Activated T-cell treated with anti-CD3 and anti-CD28 coated beads, Interleukin-2, amount 50 U/mL, for 1 hour (primary cell): ENCODE data around the gene LRRC36.
A peak's percentile ranks its signal among the peaks of the same experiment; 100 is the strongest.

ENCODE experiments used
- DNase-seq: peaks from one replicate; pipeline ENCODE4 v3.0.0-alpha.2; 2020

LRRC36 gene

DNA sequence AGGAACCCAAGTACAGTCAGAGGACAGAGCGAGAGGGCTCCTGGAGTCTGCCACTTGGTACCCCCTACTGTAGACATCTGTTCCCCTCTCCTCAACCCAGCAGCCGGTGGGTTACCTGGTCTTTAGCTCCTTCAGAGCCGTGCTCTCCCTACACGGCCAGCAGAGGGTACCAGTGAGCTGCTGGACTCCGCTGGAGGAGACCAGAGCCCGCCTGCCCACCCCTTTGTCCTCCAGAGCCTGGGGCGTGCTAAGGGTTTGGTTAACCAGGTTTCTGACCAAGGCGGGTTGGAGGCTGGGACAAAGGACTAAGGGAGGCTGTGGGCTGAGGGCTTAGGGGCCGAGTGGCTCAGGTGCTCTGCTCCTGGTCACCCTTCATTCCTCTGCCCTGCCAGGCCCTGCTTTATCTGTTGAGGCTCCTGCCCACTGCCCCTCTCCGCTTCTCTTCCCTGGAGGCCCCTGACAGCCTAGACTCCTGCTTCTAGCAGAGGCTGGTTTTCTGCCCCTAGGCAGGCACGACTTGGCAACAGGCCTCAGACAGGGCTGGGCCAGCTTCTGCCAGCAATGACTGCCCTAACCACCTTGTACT is 101.6 kb downstream of the LRRC36 start:
- peak; percentile 59 for DNase-seq

DNA sequence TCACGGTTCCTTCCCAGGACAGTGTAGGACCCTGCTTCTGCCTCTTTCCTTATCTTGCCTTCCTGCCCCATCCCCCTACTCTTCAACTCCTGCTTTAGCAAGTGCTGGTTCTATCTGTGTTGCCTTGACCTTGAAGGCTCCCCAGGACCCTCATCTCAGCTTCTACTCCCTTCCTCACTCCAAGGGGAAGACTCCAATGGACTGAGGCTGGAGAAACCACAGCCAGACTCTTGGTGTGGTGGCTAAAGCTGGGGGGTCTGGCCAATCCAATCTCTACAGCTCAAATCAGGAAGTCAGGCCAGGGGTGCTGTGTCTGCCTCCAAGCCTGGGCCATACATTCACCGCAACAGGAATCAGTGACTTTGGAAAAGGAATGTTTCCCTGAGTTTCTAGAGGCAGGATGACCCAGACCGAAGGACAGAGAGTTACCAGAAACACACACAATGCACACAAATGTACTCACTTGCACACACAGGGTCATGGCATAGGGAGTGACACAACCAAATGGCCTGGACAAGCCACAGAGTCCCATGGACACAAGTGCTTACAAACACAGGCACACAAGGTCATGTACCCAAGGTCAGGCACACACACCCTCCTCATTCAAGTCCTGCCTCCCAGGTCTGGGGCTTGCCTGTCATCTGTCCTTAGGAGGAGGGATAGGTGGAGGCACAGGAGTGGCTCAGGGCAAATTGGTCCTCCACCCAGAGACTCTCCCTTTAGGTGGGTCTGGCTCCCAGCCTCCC is 102.6 kb downstream of the LRRC36 start:
- DNase-seq: no peak

DNA sequence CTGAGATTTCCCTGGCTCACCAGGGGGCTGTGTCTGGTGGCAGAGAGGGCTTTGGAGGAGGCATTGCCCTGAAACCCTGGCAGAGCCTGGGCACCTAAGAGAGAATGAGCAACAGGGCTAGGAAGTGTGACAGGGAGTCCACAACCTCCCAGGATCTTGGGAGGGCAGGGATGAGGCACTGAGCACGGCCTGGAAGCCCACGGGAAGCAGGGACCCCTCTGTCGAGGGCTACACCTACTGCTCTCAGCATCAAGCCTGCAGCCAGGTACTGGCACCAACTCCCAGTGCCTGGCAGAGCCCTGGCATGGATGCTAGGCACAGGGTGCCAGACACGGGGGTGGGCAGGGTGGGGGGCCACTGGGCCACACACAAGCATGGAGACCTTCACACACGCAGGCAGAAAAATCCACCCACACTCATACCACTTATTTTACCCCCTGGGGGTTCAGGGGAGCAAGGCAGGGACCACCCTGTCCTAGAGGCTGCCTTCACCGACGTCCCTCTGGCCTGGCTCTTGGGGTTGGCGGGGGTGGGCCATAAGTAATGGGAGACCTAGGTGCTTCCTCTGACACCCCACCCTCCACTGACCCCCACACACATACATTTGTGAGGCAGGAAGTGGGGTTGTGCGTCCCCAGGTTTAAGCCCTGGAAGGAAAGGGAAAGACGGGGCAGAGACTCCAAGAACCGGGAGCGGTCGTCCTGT is 103.3 kb downstream of the LRRC36 start:
- no peak for DNase-seq

DNA sequence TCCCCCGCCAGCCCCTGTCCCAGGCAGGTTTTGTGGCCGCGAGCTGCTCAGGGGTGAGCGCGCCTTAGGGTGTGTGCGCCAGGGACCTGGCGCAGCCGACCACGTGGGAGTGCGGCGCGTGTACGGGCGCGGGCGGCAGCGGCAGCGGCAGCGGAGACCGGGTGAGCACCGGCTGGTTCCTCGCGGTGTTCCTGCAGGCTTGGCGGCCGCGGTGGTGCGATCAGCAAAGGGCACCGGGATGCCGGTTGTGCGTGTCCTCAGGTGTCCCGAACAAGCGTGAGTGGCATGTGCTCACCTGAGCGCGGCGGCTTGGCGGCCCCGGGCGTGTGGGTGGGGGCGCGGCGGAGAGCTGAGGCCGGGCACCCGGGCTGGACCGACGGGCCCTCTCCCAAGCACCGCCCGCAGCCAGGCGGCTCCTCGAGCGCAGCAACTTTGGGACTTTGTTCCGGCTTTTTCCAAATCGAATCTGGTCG is 103.9 kb downstream of the LRRC36 start:
- DNase-seq: peak; percentile 46

DNA sequence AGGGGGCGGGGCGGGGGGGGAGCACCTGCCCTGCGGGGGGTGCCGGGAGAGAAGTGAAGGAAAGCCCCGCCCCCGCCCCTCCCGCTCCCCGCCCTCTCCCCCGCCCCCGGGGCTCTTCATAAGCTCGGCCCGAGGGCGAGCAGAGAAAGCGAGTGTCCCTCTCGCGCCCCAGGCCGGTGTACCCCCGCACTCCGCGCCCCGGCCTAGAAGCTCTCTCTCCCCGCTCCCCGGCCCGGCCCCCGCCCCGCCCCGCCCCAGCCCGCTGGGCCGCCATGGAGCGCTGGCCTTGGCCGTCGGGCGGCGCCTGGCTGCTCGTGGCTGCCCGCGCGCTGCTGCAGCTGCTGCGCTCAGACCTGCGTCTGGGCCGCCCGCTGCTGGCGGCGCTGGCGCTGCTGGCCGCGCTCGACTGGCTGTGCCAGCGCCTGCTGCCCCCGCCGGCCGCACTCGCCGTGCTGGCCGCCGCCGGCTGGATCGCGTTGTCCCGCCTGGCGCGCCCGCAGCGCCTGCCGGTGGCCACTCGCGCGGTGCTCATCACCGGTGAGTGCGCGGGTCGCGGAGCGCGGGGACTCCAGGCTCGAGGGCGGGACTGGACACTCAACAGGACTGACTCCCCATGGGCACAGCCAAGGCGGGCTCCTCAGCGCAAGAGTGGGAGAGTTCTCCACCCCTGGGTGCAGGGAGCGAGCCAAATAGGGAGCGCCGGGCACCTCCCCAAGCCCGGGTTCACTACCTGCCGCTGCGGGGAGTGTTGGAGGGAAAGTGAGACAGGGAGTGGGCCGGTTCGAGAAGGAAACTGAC is 104.6 kb downstream of the LRRC36 start, which contains the start of gene HSD11B2:
Gene HSD11B2, plus strand, starts transcription at position 145 of the 798 bp plus-strand sequence. Its CDS starts 128 bp downstream, at position 273.
- peak; percentile 49 for DNase-seq

DNA sequence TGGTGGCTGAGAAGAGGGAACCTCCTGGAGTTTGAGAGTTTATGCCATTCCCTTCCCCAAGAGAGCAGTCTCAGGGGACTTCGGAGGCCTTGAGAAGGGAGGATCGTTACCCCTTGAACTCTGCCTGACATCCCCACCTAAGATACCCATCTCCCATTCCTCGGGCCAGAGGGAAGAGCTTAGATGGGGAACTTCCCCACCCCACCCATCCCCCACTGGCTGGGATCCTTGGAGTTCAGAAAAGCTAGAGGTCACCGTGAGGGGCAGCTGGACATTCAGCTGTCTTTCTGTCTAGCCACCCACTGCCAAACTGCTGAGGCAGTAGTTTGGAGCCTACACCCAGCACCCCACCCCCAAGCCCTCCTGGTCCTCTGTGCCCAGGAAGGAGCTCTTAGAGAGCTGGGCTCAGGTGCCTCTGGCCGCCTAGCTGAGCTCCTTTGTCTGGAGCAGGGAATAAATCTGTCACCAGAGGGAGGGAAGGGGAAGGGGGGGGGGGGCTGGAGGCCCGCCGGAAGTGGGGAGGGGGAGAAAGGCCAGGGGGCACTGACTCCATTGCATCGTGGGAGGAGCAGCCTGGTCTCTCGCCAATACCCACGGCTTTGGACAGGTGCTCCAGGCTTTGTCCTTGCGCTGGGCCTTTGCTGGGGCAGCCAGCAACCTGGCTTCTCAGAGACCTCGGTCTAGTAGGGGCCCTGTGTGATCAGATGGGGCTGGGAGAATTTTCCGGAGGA is 105.3 kb downstream of the LRRC36 start:
- no peak for DNase-seq

DNA sequence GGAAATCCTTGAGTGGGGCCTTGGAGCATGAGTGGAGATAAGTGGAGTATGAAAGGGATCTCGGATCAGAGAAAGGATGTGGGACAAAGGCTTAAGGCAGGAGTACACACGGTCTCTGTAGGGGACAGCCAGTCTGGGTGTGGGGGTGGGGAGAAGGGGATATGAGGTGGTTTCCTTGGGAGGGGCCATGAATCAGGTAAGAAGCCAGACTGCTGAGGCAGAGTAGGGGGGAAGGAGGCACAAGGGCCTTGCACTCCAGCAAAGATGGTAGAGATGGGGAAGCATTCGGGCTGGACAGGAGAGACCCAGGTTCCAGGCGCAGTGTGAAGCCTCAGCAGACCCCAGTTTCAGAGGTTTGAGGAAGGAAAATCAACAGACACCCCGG is 105.9 kb downstream of the LRRC36 start:
- no peak for DNase-seq

DNA sequence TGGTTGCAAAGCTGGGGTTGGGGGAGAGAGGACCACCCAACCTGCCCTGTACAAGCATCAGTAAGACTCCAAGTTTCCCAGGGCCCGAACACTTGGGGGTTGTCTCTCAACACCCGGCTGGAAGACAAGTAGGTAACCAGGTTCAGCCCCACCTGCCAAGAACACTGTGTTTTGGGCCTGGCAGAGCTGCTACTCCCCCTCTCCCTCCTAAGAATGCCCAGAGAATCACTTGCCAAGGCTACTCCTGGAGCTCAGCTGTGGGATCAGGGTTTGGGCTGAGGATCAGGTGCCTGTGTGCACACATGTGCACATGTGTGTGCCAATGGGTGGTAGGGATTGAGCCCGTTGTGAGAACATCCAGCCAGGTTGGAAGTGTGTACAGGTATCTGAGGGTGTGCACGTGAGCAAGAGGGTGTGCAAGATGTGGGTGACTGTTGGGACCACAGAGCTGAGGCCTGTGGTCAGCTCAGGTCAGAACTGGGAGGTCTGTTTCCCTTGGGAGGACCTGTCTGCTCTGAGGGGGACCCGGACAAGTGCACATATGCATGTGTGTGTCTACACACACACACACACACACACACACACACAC is 106.6 kb downstream of the LRRC36 start:
- DNase-seq: no peak
